Stimulated activated CD4-positive, alpha-beta T cell treated with anti-CD3 and anti-CD28 coated beads, Interleukin-2, amount 100 ng/mL, for 48 hours (primary cell): ENCODE data around the gene HDHD5.

Experiments
- DNase-seq, 2 donors: peaks; one replicate each; pipeline ENCODE4 v3.0.0-alpha.2; 2020

The HDHD5 gene

GRCh38 chr22:17158568-17159503 is at the start of gene HDHD5:
Gene HDHD5 (minus strand): TSS chr22:17159277. CDS start chr22:17159251, 26 bp downstream.
- peak; percentile 84 to 86 for DNase-seq

GRCh38 chr22:17205432-17205831 is 46.4 kb upstream of the HDHD5 start:
- DNase-seq = no peak

GRCh38 chr22:17201285-17201945 is 42.3 kb upstream of the HDHD5 start:
- no peak for DNase-seq

GRCh38 chr22:17199003-17199731 is 40.1 kb upstream of the HDHD5 start:
- no peak for DNase-seq

GRCh38 chr22:17198170-17199002 is 39.3 kb upstream of the HDHD5 start:
- no peak for DNase-seq

- DNase-seq = no peak
Measured at GRCh38 chr22:17194213-17194612, 35.1 kb upstream of the HDHD5 start.

GRCh38 chr22:17192186-17192585 is 33.1 kb upstream of the HDHD5 start:
- DNase-seq = no peak

GRCh38 chr22:17191163-17191784 is 32.2 kb upstream of the HDHD5 start:
- no peak for DNase-seq

GRCh38 chr22:17190702-17191101 is 31.6 kb upstream of the HDHD5 start:
- no peak for DNase-seq

- no peak for DNase-seq
Measured at GRCh38 chr22:17176715-17177114, 17.6 kb upstream of the HDHD5 start.

- DNase-seq = no peak
Measured at GRCh38 chr22:17172029-17172833, 13.2 kb upstream of the HDHD5 start.

GRCh38 chr22:17171153-17172028 is 12.3 kb upstream of the HDHD5 start:
- DNase-seq = peak; percentile 83 to 89

- DNase-seq = no peak
Measured at GRCh38 chr22:17167486-17167885, 8.4 kb upstream of the HDHD5 start.

- no peak for DNase-seq
Measured at GRCh38 chr22:17164392-17165024, 5.4 kb upstream of the HDHD5 start.

- no peak for DNase-seq
Measured at GRCh38 chr22:17162731-17163130, 3.7 kb upstream of the HDHD5 start.

- no peak for DNase-seq
Measured at GRCh38 chr22:17161991-17162390, 2.9 kb upstream of the HDHD5 start.

- peak; percentile 59 to 68 for DNase-seq
Measured at GRCh38 chr22:17159504-17159951, 451 bp upstream of the HDHD5 start.

- no peak for DNase-seq
Measured at GRCh38 chr22:17158176-17158567, 905 bp downstream of the HDHD5 start.

GRCh38 chr22:17157714-17158113 is 1.4 kb downstream of the HDHD5 start:
- DNase-seq = no peak
